ES-I3 (cell line): ENCODE measurements around the gene NUDCD3.

Experiments used
- H3K36me3 ChIP-seq: 2 replicates; pipeline ENCODE4 v1.6.1; 2013; ENCODE audit warnings: mild to moderate bottlenecking, low read length, control low read depth, moderate library complexity; ENCODE audit not compliant: insufficient read depth
- H3K4me1 ChIP-seq: 2 replicates; pipeline ENCODE4 v1.6.1; 2013; ENCODE audit warnings: mild to moderate bottlenecking, control low read depth, low read length; ENCODE audit not compliant: insufficient read depth
- H3K9ac ChIP-seq: 2 replicates; pipeline ENCODE4 v1.6.1; 2013; ENCODE audit warnings: low read depth, mild to moderate bottlenecking, low read length, moderate library complexity
- H3K9me3 ChIP-seq: 2 replicates; pipeline ENCODE4 v1.6.1; 2013; ENCODE audit warnings: mild to moderate bottlenecking, low read length, moderate library complexity; ENCODE audit not compliant: control insufficient read depth, insufficient read depth

Gene NUDCD3

GRCh38 chr7:44378744-44379143, 111.7 kb downstream of the NUDCD3 start:
- no peaks in the 10 kb centered on the region for H3K4me1 ChIP-seq
- H3K9me3 ChIP-seq: no peaks in the 10 kb centered on the region
- H3K36me3 ChIP-seq: no peaks in the 10 kb centered on the region
- no peak overlapping the region for H3K9ac ChIP-seq

GRCh38 chr7:44377681-44378421, 112.6 kb downstream of the NUDCD3 start:
- no peaks in the 10 kb centered on the region for H3K4me1 ChIP-seq
- no peaks in the 10 kb centered on the region for H3K9me3 ChIP-seq
- no peaks in the 10 kb centered on the region for H3K36me3 ChIP-seq
- H3K9ac ChIP-seq: no peak overlapping the region

- H3K36me3 ChIP-seq: no peaks in the 10 kb centered on the region
- no peaks in the 10 kb centered on the region for H3K4me1 ChIP-seq
- no peaks in the 10 kb centered on the region for H3K9me3 ChIP-seq
- no peak overlapping the region for H3K9ac ChIP-seq
Measured at GRCh38 chr7:44377134-44377463, 113.4 kb downstream of the NUDCD3 start.

GRCh38 chr7:44376429-44377133, 113.9 kb downstream of the NUDCD3 start:
- H3K36me3 ChIP-seq: no peaks in the 10 kb centered on the region
- H3K9ac ChIP-seq: no peak overlapping the region
- no peaks in the 10 kb centered on the region for H3K9me3 ChIP-seq
- no peaks in the 10 kb centered on the region for H3K4me1 ChIP-seq

- Histone ChIP-seq H3K36me3 (no peaks in the 10 kb centered on the region), H3K9ac (no peak overlapping the region), H3K4me1 (no peaks in the 10 kb centered on the region), H3K9me3 (no peaks in the 10 kb centered on the region)
Measured at GRCh38 chr7:44375926-44376342, 114.5 kb downstream of the NUDCD3 start.

GRCh38 chr7:44375236-44375699, 115.2 kb downstream of the NUDCD3 start:
- H3K9me3 ChIP-seq: no peaks in the 10 kb centered on the region
- no peaks in the 10 kb centered on the region for H3K4me1 ChIP-seq
- no peak overlapping the region for H3K9ac ChIP-seq
- H3K36me3 ChIP-seq: no peaks in the 10 kb centered on the region

- no peaks in the 10 kb centered on the region for H3K36me3 ChIP-seq
- no peak overlapping the region for H3K9ac ChIP-seq
- no peaks in the 10 kb centered on the region for H3K9me3 ChIP-seq
- no peaks in the 10 kb centered on the region for H3K4me1 ChIP-seq
Measured at GRCh38 chr7:44374007-44374763, 116.3 kb downstream of the NUDCD3 start.

- H3K36me3 ChIP-seq: no peaks in the 10 kb centered on the region
- no peak overlapping the region for H3K9ac ChIP-seq
- no peaks in the 10 kb centered on the region for H3K9me3 ChIP-seq
- H3K4me1 ChIP-seq: peaks cover 7% of the 10 kb centered on the region; the same call in 1 of the 2 replicates
Measured at GRCh38 chr7:44373418-44373740, 117.1 kb downstream of the NUDCD3 start.

GRCh38 chr7:44372560-44373417, 117.7 kb downstream of the NUDCD3 start:
- Histone ChIP-seq H3K36me3 (no peaks in the 10 kb centered on the region), H3K9ac (no peak overlapping the region), H3K9me3 (no peaks in the 10 kb centered on the region), H3K4me1 (peaks cover 8% of the 10 kb centered on the region; the same call in 1 of the 2 replicates)

GRCh38 chr7:44368885-44369284, 121.6 kb downstream of the NUDCD3 start:
- no peaks in the 10 kb centered on the region for H3K36me3 ChIP-seq
- no peak overlapping the region for H3K9ac ChIP-seq
- peaks cover 8% of the 10 kb centered on the region; the same call in 1 of the 2 replicates for H3K4me1 ChIP-seq
- no peaks in the 10 kb centered on the region for H3K9me3 ChIP-seq

- Histone ChIP-seq H3K4me1 (peaks cover 8% of the 10 kb centered on the region; the same call in 1 of the 2 replicates), H3K9ac (no peak overlapping the region), H3K9me3 (no peaks in the 10 kb centered on the region), H3K36me3 (no peaks in the 10 kb centered on the region)
Measured at GRCh38 chr7:44368455-44368854, 122.0 kb downstream of the NUDCD3 start.

- H3K4me1 ChIP-seq: peaks cover 8% of the 10 kb centered on the region; the same call in 1 of the 2 replicates
- H3K36me3 ChIP-seq: no peaks in the 10 kb centered on the region
- H3K9me3 ChIP-seq: no peaks in the 10 kb centered on the region
- no peak overlapping the region for H3K9ac ChIP-seq
Measured at GRCh38 chr7:44367475-44368043, 122.9 kb downstream of the NUDCD3 start.

GRCh38 chr7:44366986-44367385, 123.5 kb downstream of the NUDCD3 start:
- H3K9me3 ChIP-seq: no peaks in the 10 kb centered on the region
- no peaks in the 10 kb centered on the region for H3K36me3 ChIP-seq
- no peak overlapping the region for H3K9ac ChIP-seq
- H3K4me1 ChIP-seq: peaks cover 8% of the 10 kb centered on the region; the same call in 1 of the 2 replicates

- no peaks in the 10 kb centered on the region for H3K4me1 ChIP-seq
- H3K9me3 ChIP-seq: no peaks in the 10 kb centered on the region
- no peak overlapping the region for H3K9ac ChIP-seq
Measured at GRCh38 chr7:44353668-44354067, 136.8 kb downstream of the NUDCD3 start.

More at GRCh38 chr7:44353668-44354067, 136.8 kb downstream of the NUDCD3 start:
- no peaks in the 10 kb centered on the region for H3K36me3 ChIP-seq
